H1 (cell line): ENCODE data around the gene CENPC. TPM values are rescaled to one million over a fixed set of nuclear protein-coding genes. Genes with fewer than 3 reads are reported as not detected.

Experiments
- CTCF ChIA-PET: fragments of 300-600 bp; sonication (Branson Sonifier 250); formaldehyde crosslinking; loops from one replicate; lab custom pipeline; 2021; ENCODE audit not compliant: partially characterized antibody; lab: Charles Lee
- POLR2A ChIA-PET: fragments of 300-600 bp; sonication (Branson Sonifier 250); formaldehyde crosslinking; loops from one replicate; lab custom pipeline; 2021; ENCODE audit warnings: inconsistent platforms; ENCODE audit not compliant: partially characterized antibody; lab: Charles Lee
- DNase-seq, 2 experiments: peaks; one replicate each; pipeline versions ENCODE4 v3.0.0 to v3.0.0-alpha.2; 2010 to 2022; ENCODE audit warnings: low spot score in 2 of 2, low read depth in 1 of 2, mixed read lengths in 1 of 2
- FAIRE-seq: peaks from 2 replicates; lab custom pipeline; 2011; peaks lifted over from hg19 to GRCh38; lab: Jason Lieb, UNC
- H2AFZ ChIP-seq: 2 replicates; pipeline ENCODE4 v1.8.1; 2012; ENCODE audit warnings: low read length, inconsistent platforms
- H2AK5ac ChIP-seq: 2 replicates; pipeline ENCODE4 v1.6.1; 2013; ENCODE audit warnings: low read depth, low read length
- H2BK120ac ChIP-seq: replicated peaks from 2 replicates; pipeline ENCODE3; 2013; ENCODE audit warnings: low read depth, low read length, inconsistent platforms
- H2BK12ac ChIP-seq: 2 replicates; pipeline ENCODE4 v1.6.1; 2013; ENCODE audit warnings: low read depth, low read length
- H2BK15ac ChIP-seq: 2 replicates; pipeline ENCODE4 v1.6.1; 2013; ENCODE audit warnings: low read length
- H2BK20ac ChIP-seq: 2 replicates; pipeline ENCODE4 v1.6.1; 2013; ENCODE audit warnings: low read length
- H2BK5ac ChIP-seq: 2 replicates; pipeline ENCODE4 v1.6.1; 2013; ENCODE audit warnings: low read depth, low read length
- H3K14ac ChIP-seq: 2 replicates; pipeline ENCODE4 v1.6.1; 2013; ENCODE audit warnings: inconsistent platforms; ENCODE audit not compliant: insufficient read length
- H3K18ac ChIP-seq: 2 replicates; pipeline ENCODE4 v1.6.1; 2013; ENCODE audit warnings: low read length; ENCODE audit errors: extremely low read depth
- H3K23ac ChIP-seq: 2 replicates; pipeline ENCODE4 v1.6.1; 2013; ENCODE audit warnings: inconsistent platforms; ENCODE audit not compliant: insufficient read length
- H3K23me2 ChIP-seq: 2 replicates; pipeline ENCODE4 v1.6.1; 2013; ENCODE audit warnings: low read depth, low read length
- H3K27ac ChIP-seq: 2 replicates; pipeline ENCODE4 v1.6.1; 2011; ENCODE audit warnings: low read depth, low read length, inconsistent platforms
- H3K27me3 ChIP-seq, 4 experiments: replicated peaks in 1 of 4; 1 replicate in 1 of 4; 2 replicates in 3 of 4; pipeline versions ENCODE4 v1.6.1 to v1.8.1; 2011 to 2013; ENCODE audit warnings: low read length in 3 of 4, mild to moderate bottlenecking in 3 of 4, inconsistent platforms in 2 of 4, mixed read lengths in 2 of 4, moderate library complexity in 1 of 4; ENCODE audit not compliant: control insufficient read depth in 3 of 4, insufficient read depth in 3 of 4; ENCODE audit errors: extremely low read depth in 1 of 4
- H3K36me3 ChIP-seq, 4 experiments: 2 replicates each; pipeline versions ENCODE4 v1.6.1 to v1.8.1; 2011 to 2013; ENCODE audit warnings: mild to moderate bottlenecking in 4 of 4, low read length in 3 of 4, moderate library complexity in 2 of 4, control low read depth in 1 of 4, inconsistent platforms in 1 of 4; ENCODE audit not compliant: insufficient read depth in 4 of 4, control insufficient read depth in 2 of 4
- H3K4ac ChIP-seq: replicated peaks from 2 replicates; pipeline ENCODE3; 2013; ENCODE audit warnings: low read length, low read depth, mixed read lengths, inconsistent platforms; ENCODE audit not compliant: insufficient read length
- H3K4me1 ChIP-seq, 4 experiments: replicated peaks in 1 of 4; 1 replicate in 1 of 4; 2 replicates in 3 of 4; pipeline versions ENCODE4 v1.6.1 to v1.8.1; 2011 to 2013; ENCODE audit warnings: low read length in 3 of 4, inconsistent platforms in 2 of 4, mixed read lengths in 1 of 4; ENCODE audit not compliant: insufficient read depth in 4 of 4, control insufficient read depth in 3 of 4
- H3K4me2 ChIP-seq, 2 experiments: 2 replicates each; pipeline versions ENCODE4 v1.6.1 to v1.8.1; 2011 to 2013; ENCODE audit warnings: low read depth in 2 of 2, low read length in 2 of 2, control low read depth in 1 of 2, inconsistent platforms in 1 of 2, mild to moderate bottlenecking in 1 of 2; ENCODE audit not compliant: insufficient read depth in 1 of 2
- H3K4me3 ChIP-seq, 4 experiments: fragments of 200-600, 300-600 bp in 1 of 4; sonication (generic), shearing (Covaris generic), sonication (Bioruptor Twin) in 1 of 4; 2 replicates each; pipeline versions ENCODE4 v1.5.1 to v1.8.1; 2011 to 2016; ENCODE audit warnings: low read length in 4 of 4, low read depth in 3 of 4, control low read depth in 2 of 4, inconsistent platforms in 2 of 4, mild to moderate bottlenecking in 2 of 4, mixed read lengths in 1 of 4, moderate library complexity in 1 of 4; ENCODE audit not compliant: insufficient read depth in 2 of 4; ENCODE audit errors: extremely low read depth in 1 of 4
- H3K56ac ChIP-seq: replicated peaks from 2 replicates; pipeline ENCODE3; 2013; ENCODE audit warnings: low read depth, mild to moderate bottlenecking, mixed read lengths, low read length, inconsistent platforms; ENCODE audit not compliant: insufficient read length
- H3K79me1 ChIP-seq: 2 replicates; pipeline ENCODE4 v1.6.1; 2013; ENCODE audit warnings: low read depth, low read length, control low read depth
- H3K79me2 ChIP-seq, 2 experiments: 2 replicates each; pipeline versions ENCODE4 v1.6.1 to v1.8.1; 2012 to 2013; ENCODE audit warnings: low read length in 2 of 2, mild to moderate bottlenecking in 2 of 2, inconsistent platforms in 1 of 2; ENCODE audit not compliant: insufficient read depth in 2 of 2, control insufficient read depth in 1 of 2
- H3K9ac ChIP-seq, 4 experiments: replicated peaks in 1 of 4; 1 replicate in 1 of 4; 2 replicates in 3 of 4; pipeline versions ENCODE4 v1.6.1 to v1.8.1; 2011 to 2013; ENCODE audit warnings: low read depth in 3 of 4, low read length in 3 of 4, control low read depth in 2 of 4, mild to moderate bottlenecking in 2 of 4, moderate library complexity in 2 of 4, inconsistent platforms in 1 of 4; ENCODE audit errors: extremely low read depth in 1 of 4
- H3K9me3 ChIP-seq, 2 experiments: 2 replicates each; pipeline versions ENCODE4 v1.6.1 to v1.8.1; 2012 to 2013; ENCODE audit warnings: mild to moderate bottlenecking in 2 of 2, moderate library complexity in 2 of 2, control low read depth in 1 of 2, inconsistent platforms in 1 of 2, low read depth in 1 of 2, low read length in 1 of 2, mixed read lengths in 1 of 2; ENCODE audit not compliant: insufficient read depth in 2 of 2
- H4K20me1 ChIP-seq, 2 experiments: replicated peaks in 1 of 2; 2 replicates each; pipeline versions ENCODE3 to v1.8.1; 2011 to 2013; ENCODE audit warnings: inconsistent platforms in 2 of 2, low read length in 2 of 2, mild to moderate bottlenecking in 1 of 2; ENCODE audit not compliant: insufficient read depth in 2 of 2, control insufficient read depth in 1 of 2
- H4K5ac ChIP-seq: 2 replicates; pipeline ENCODE4 v1.6.1; 2013; ENCODE audit warnings: low read length, low read depth, mixed read lengths, inconsistent platforms; ENCODE audit not compliant: insufficient read length
- H4K8ac ChIP-seq: 2 replicates; pipeline ENCODE4 v1.8.0; 2013; ENCODE audit warnings: mild to moderate bottlenecking, moderate library complexity, low read length, inconsistent platforms; ENCODE audit not compliant: insufficient read depth; ENCODE audit errors: extremely low read depth
- H4K91ac ChIP-seq: replicated peaks from 2 replicates; pipeline ENCODE3; 2013; ENCODE audit warnings: low read length, mixed read lengths, inconsistent platforms; ENCODE audit not compliant: insufficient read length
- ASH2L ChIP-seq: fragments of 200-600, 300-600 bp; sonication (generic); IDR thresholded peaks from one replicate; pipeline ENCODE4 v1.7.1; 2017; ENCODE audit warnings: low read length
- BACH1 ChIP-seq: IDR thresholded peaks from 2 replicates; pipeline ENCODE4 v1.6.1; 2012; ENCODE audit warnings: low read length, improper control_type of control experiment
- CBX5 ChIP-seq: fragments of 300-800, 300-1000 bp; sonication (generic); IDR thresholded peaks from 2 replicates; pipeline ENCODE4 v1.7.1; 2016; ENCODE audit warnings: antibody characterized with exemption, low read length, low read depth
- CEBPB ChIP-seq: IDR thresholded peaks from 2 replicates; pipeline ENCODE4 v1.6.1; 2012; ENCODE audit warnings: low read depth, low read length
- CTCF ChIP-seq, 3 experiments: IDR thresholded peaks; 1 replicate in 2 of 3; 2 replicates in 1 of 3; pipeline versions ENCODE4 v1.5.1 to v1.6.1; 2011; ENCODE audit warnings: low read length in 3 of 3, mild to moderate bottlenecking in 3 of 3, inconsistent platforms in 2 of 3, low read depth in 1 of 3, moderate library complexity in 1 of 3; ENCODE audit not compliant: insufficient read depth in 1 of 3; ENCODE audit errors: control extremely low read depth in 1 of 3
- PHF8 ChIP-seq: fragments of 200-600 bp; sonication (generic); conservative IDR thresholded peaks from 2 replicates; pipeline ENCODE4 v1.7.1; 2012; ENCODE audit warnings: low read depth, mild to moderate bottlenecking, inconsistent platforms, low read length, moderate library complexity
- POLR2A ChIP-seq, 2 experiments: IDR thresholded peaks; 1 replicate in 1 of 2; 2 replicates in 1 of 2; pipeline ENCODE4 v1.6.1; 2011; ENCODE audit warnings: low read depth in 2 of 2, low read length in 2 of 2, mild to moderate bottlenecking in 2 of 2; ENCODE audit errors: control extremely low read depth in 1 of 2
- POLR2AphosphoS5 ChIP-seq: IDR thresholded peaks from 2 replicates; pipeline ENCODE4 v1.6.1; 2011; ENCODE audit warnings: low read depth, low read length
- POU5F1 ChIP-seq: IDR thresholded peaks from 2 replicates; pipeline ENCODE4 v1.6.1; 2011; ENCODE audit warnings: low read depth, mild to moderate bottlenecking, low read length, moderate library complexity
- SP2 ChIP-seq: IDR thresholded peaks from 2 replicates; pipeline ENCODE4 v1.6.1; 2012; ENCODE audit warnings: mild to moderate bottlenecking, low read length, inconsistent platforms
- polyA plus RNA-seq, 7 experiments: library from polyadenylated mRNA; depleted of rRNA in 3 of 7; stranded (reverse) in 5 of 7; unstranded in 2 of 7; fragments of >200 nt in 5 of 7; fragments of 200-250 nt in 2 of 7; gene quantifications; 1 replicate in 5 of 7; 2 replicates in 1 of 7; 4 replicates in 1 of 7; pipeline versions ENCODE4 v1.2.1 to v1.2.3, GENCODE V29; 2011 to 2013; ENCODE audit warnings: missing spikeins in 2 of 7, mixed read lengths in 2 of 7
- total RNA-seq: library from RNA; stranded (reverse); fragmentation: NEBNext Ultra II Directional; extraction: Animal tissue kit (Norgen Biotek cat#: 25700); gene quantifications from 2 replicates; pipeline ENCODE4 v1.2.1, GENCODE V29; 2021

Gene CENPC
- total and polyA plus RNA-seq, 2 of the 8 experiments (the other 6 are each of a cell fraction or from before 2014, with no cell fraction given) = 2.8 to 15.7 TPM

GRCh38 chr4:67468830-67469229 lies 76.5 kb downstream of the CENPC start:
- Histone ChIP-seq H3K27ac (no peak overlapping the region), H2BK120ac (no peak overlapping the region), H2AFZ (no peak overlapping the region), H2BK15ac (no peak overlapping the region), H3K79me1 (no peaks in the 10 kb centered on the region), H2BK12ac (no peak overlapping the region), H3K4me1 (no peaks in the 10 kb centered on the region), H4K5ac (no peak overlapping the region), H3K56ac (no peak overlapping the region), H3K9me3 (no peaks in the 10 kb centered on the region), H2BK20ac (no peak overlapping the region), H3K4ac (no peak overlapping the region), H2AK5ac (no peak overlapping the region), H4K20me1 (peaks cover 0 to 5% of the 10 kb centered on the region in 2 experiments), H3K18ac (no peak overlapping the region), H3K4me2 (no peak overlapping the region), H3K4me3 (no peak overlapping the region), H3K9ac (no peak overlapping the region), H3K27me3 (no peaks in the 10 kb centered on the region), H3K23me2 (no peaks in the 10 kb centered on the region), H4K91ac (no peak overlapping the region), H4K8ac (no peak overlapping the region), H2BK5ac (no peak overlapping the region), H3K23ac (no peak overlapping the region), H3K14ac (no peak overlapping the region), H3K79me2 (no peaks in the 10 kb centered on the region), H3K36me3 (no peaks in the 10 kb centered on the region; a peak in 2 of 8 replicates)
- FAIRE-seq (no peak), DNase-seq (no peak)
- CTCF ChIA-PET = no interaction called here
- POLR2A ChIA-PET = no interaction called here
- TF ChIP-seq POU5F1 (no peak), ASH2L (no peak), PHF8 (no peak), POLR2A (IDR thresholded peaks at IDR 0.05; ENCODE audit: control extremely low read depth in 1 of 2, low read depth in 2 of 2, low read length in 2 of 2) (no peak), CBX5 (no peak), POLR2AphosphoS5 (no peak), CTCF (IDR thresholded peaks at IDR 0.05; ENCODE audit: control extremely low read depth in 1 of 3, insufficient read depth in 1 of 3, low read depth in 1 of 3, low read length in 3 of 3) (no peak), SP2 (no peak), CEBPB (no peak), BACH1 (no peak)
